Stomach (tissue), 19 donors: Measurements from ENCODE around the gene RERG. TPM values are rescaled to one million over a fixed set of nuclear protein-coding genes. Genes with fewer than 3 reads are reported as not detected.

Experiments
- DNase-seq, 2 donors: peaks; one replicate each; pipeline versions ENCODE4 v3.0.0 to v3.0.0-alpha.2; 2013 to 2019
- H3K27ac ChIP-seq, 5 donors: fragments of 200-600 bp in 4 of 5; sonication (generic) in 4 of 5; one replicate each; pipeline ENCODE4 v1.5.1; 2013 to 2019; ENCODE audit warnings: mild to moderate bottlenecking in 1 of 5, moderate library complexity in 1 of 5
- H3K27me3 ChIP-seq, 3 donors: fragments of 200-600 bp; sonication (generic); one replicate each; pipeline ENCODE4 v1.5.1; 2017 to 2019; ENCODE audit warnings: mixed run types in 1 of 3
- H3K36me3 ChIP-seq, 4 donors: fragments of 200-600 bp; sonication (generic); 1 replicate in 3 of 4; 2 replicates in 1 of 4; pipeline ENCODE4 v1.5.1; 2016 to 2019
- H3K4me1 ChIP-seq, 4 donors: fragments of 200-600 bp; sonication (generic); one replicate each; pipeline ENCODE4 v1.5.1; 2016 to 2019
- H3K4me3 ChIP-seq, 4 donors: fragments of 200-600 bp; sonication (generic) in 3 of 4; one replicate each; pipeline ENCODE4 v1.5.1; 2016 to 2019; ENCODE audit warnings: mild to moderate bottlenecking in 1 of 4
- H3K9me3 ChIP-seq, 4 donors: fragments of 200-600 bp; sonication (generic); one replicate each; pipeline ENCODE4 v1.5.1; 2016 to 2019
- CTCF ChIP-seq, 7 experiments: fragments of 450-650 bp in 4 of 7; fragments of 200-600 bp in 3 of 7; sonication (generic) in 3 of 7; IDR thresholded peaks; one replicate each; pipeline ENCODE4 v1.5.1; 2016 to 2019; ENCODE audit warnings: antibody characterized with exemption in 7 of 7, control low read depth in 2 of 7, mild to moderate bottlenecking in 1 of 7
- EP300 ChIP-seq: sonication (generic); formaldehyde crosslinking; IDR thresholded peaks from one replicate; pipeline ENCODE4 v1.6.1; 2017; ENCODE audit warnings: antibody characterized with exemption
- POLR2A ChIP-seq, 4 donors: fragments of 450-650 bp; IDR thresholded peaks; one replicate each; pipeline ENCODE4 v1.6.1; 2016; ENCODE audit warnings: antibody characterized with exemption in 4 of 4, control low read depth in 2 of 4, mild to moderate bottlenecking in 1 of 4, moderate library complexity in 1 of 4
- POLR2AphosphoS5 ChIP-seq, 3 donors: sonication (generic); formaldehyde crosslinking; IDR thresholded peaks; one replicate each; pipeline ENCODE4 v1.6.1; 2016; ENCODE audit warnings: antibody characterized with exemption in 3 of 3
- WGBS, 5 donors: extraction: QIAGEN DNeasy Blood & Tissue Kit in 3 of 5; methylation state at CpG; one replicate each; pipeline versions ENCODE4 v1.1.5 to v1.1.7; 2013 to 2018; 5-methylcytosine and 5-hydroxymethylcytosine counted together
- intact Hi-C: fragments of 100-400 bp; cut with DNase I; formaldehyde crosslinking; loops from one replicate; pipeline ENCODE4 v1.15.1; 2023; ENCODE audit warnings: low total_unique reads
- long read RNA-seq, 10 donors: transcript quantifications; one replicate each; lab custom pipeline, GENCODE V29; 2026
- polyA plus RNA-seq, 3 donors: library from polyadenylated mRNA; stranded (reverse); fragments of 200-250 nt; gene quantifications; one replicate each; pipeline ENCODE4 v1.2.3, GENCODE V29; 2013
- total RNA-seq, 5 donors: library from RNA; depleted of rRNA; stranded (reverse); fragments of >200 nt; gene quantifications; one replicate each; pipeline versions ENCODE4 v1.1.0 to v1.2.3, GENCODE V29; 2014 to 2016
- donor health status: healthy with polysubstance abuse.
- donor health status: Bipolar disorder and iron deficiency.
- donor health status: healthy.

Gene RERG
- total RNA-seq (10 to 100 TPM in 4 of 5 donors, not detected in 1; 20.3 to 48.7 (median 34.5) TPM), polyA plus RNA-seq (1 to 10 TPM; 3.1 to 5.2 (median 3.7) TPM)
- long read RNA-seq, donor 1, partial matches to known transcripts = 0 of 2 reads
- long read RNA-seq, donor 1, other reads (novel, unspliced or antisense) = 0 of 2 reads
- long read RNA-seq, donor 2, partial matches to known transcripts = 0 of 2 reads
- long read RNA-seq, donor 2, other reads (novel, unspliced or antisense) = 0 of 2 reads
- long read RNA-seq, donor 3, partial matches to known transcripts = 0 of 2 reads
- long read RNA-seq, donor 3, other reads (novel, unspliced or antisense) = 0 of 2 reads
- long read RNA-seq, donor 4, partial matches to known transcripts = 0 of 1 reads
- long read RNA-seq, donor 4, other reads (novel, unspliced or antisense) = 0 of 1 reads
- long read RNA-seq, donor 5, partial matches to known transcripts = 0 of 4 reads
- long read RNA-seq, donor 5, other reads (novel, unspliced or antisense) = 0 of 4 reads
- long read RNA-seq, donor 6, partial matches to known transcripts = 16 of 20 reads
- long read RNA-seq, donor 6, other reads (novel, unspliced or antisense) = 0 of 20 reads
- long read RNA-seq, donor 7, transcript RERG-201 (5 exons, 2,264 nt) = major isoform, 5 of 6 reads
- long read RNA-seq, donor 7, partial matches to known transcripts = 0 of 6 reads
- long read RNA-seq, donor 7, other reads (novel, unspliced or antisense) = 0 of 6 reads
- long read RNA-seq, donor 8, partial matches to known transcripts = 0 of 2 reads
- long read RNA-seq, donor 8, other reads (novel, unspliced or antisense) = 0 of 2 reads
- long read RNA-seq, donor 9, transcript RERG-201 (5 exons, 2,264 nt) = major isoform, 8 of 8 reads
- long read RNA-seq, donor 9, partial matches to known transcripts = 0 of 8 reads
- long read RNA-seq, donor 9, other reads (novel, unspliced or antisense) = 0 of 8 reads
- long read RNA-seq, donor 10, partial matches to known transcripts = 0 of 2 reads
- long read RNA-seq, donor 10, other reads (novel, unspliced or antisense) = 0 of 2 reads

GRCh38 chr12:15220915-15221885, at the start of gene RERG:
RERG (minus strand) TSS chr12:15221417; CDS start chr12:15217489, 3,928 bp downstream.
- TF ChIP-seq EP300 (no peak), CTCF (IDR thresholded peaks at IDR 0.05) (peak in 5 of 7 experiments; percentile 92 to 98 (median 96)), POLR2AphosphoS5 (IDR thresholded peaks at IDR 0.05) (peak in 1 of 3 donors; percentile 55)
- intact Hi-C loops = loop anchor here (5.0 to 10.0 kb wide), 3 partner anchors 54 to 374 kb away; no protein-coding TSS in a partner anchor

GRCh38 chr12:15270591-15270990, 49.4 kb upstream of the RERG start:
- Histone ChIP-seq H3K36me3 (no peaks in the 10 kb centered on the region), H3K9me3 (no peaks in the 10 kb centered on the region), H3K27me3 (no peaks in the 10 kb centered on the region), H3K4me1 (peaks cover 0 to 26% (median 12%) of the 10 kb centered on the region in 4 donors), H3K27ac (no peak overlapping the region), H3K4me3 (no peak overlapping the region)
- DNase-seq = no peak
- TF ChIP-seq EP300 = no peak
- no peak for TF ChIP-seq POLR2A (IDR thresholded peaks at IDR 0.05)
- TF ChIP-seq CTCF (IDR thresholded peaks at IDR 0.05) = no peak
- no peak for TF ChIP-seq POLR2AphosphoS5 (IDR thresholded peaks at IDR 0.05)
- WGBS, 5 donors = 65 to 80% (median 76%) methylated on average over 4 of the region's 4 CpGs
- intact Hi-C loops = loop anchor here (10.0 kb wide), 1 partner anchor 46 kb away; the partner anchor contains the start of gene RERG

More at GRCh38 chr12:15220915-15221885, at the start of gene RERG:
- DNase-seq = peak; percentile 84 to 96
- peak within 1 kb of the TSS; percentile 51 to 60 (median 56) for H3K4me3 ChIP-seq
- H3K27me3 ChIP-seq = no peaks in the 10 kb centered on the region
- WGBS, 5 donors = 4 to 8% (median 5%) methylated on average over 24 to 55 of the region's 55 CpGs
- H3K36me3 ChIP-seq = no peaks in the 10 kb centered on the region
- no peaks in the 10 kb centered on the region for H3K9me3 ChIP-seq
- H3K27ac ChIP-seq = peak within 1 kb of the TSS; percentile 36 to 88 (median 79)
- peaks cover 7 to 30% (median 16%) of the 10 kb centered on the region in 4 donors for H3K4me1 ChIP-seq

GRCh38 chr12:15268927-15269552, 47.8 kb upstream of the RERG start:
- H3K36me3 ChIP-seq = no peaks in the 10 kb centered on the region
- H3K4me3 ChIP-seq = no peak overlapping the region
- TF ChIP-seq EP300 = no peak
- peak in 1 of 3 donors; percentile 64 for TF ChIP-seq POLR2AphosphoS5 (IDR thresholded peaks at IDR 0.05)
- no peak for TF ChIP-seq POLR2A (IDR thresholded peaks at IDR 0.05)
- TF ChIP-seq CTCF (IDR thresholded peaks at IDR 0.05) = peak in 5 of 7 experiments; percentile 50 to 80 (median 75)
- WGBS, 5 donors = 0 to 2% (median 0%) methylated on average over 2 of the region's 2 CpGs
- H3K27ac ChIP-seq = no peak overlapping the region
- peaks cover 0 to 10% (median 3%) of the 10 kb centered on the region in 4 donors for H3K4me1 ChIP-seq
- H3K9me3 ChIP-seq = no peaks in the 10 kb centered on the region
- H3K27me3 ChIP-seq = no peaks in the 10 kb centered on the region
- intact Hi-C loops = no loop called here
- peak; percentile 31 to 86 for DNase-seq
